ENCODE data around the gene DAB2IP. TPM values are rescaled to one million over a fixed set of nuclear protein-coding genes. Genes with fewer than 3 reads are reported as not detected.

The DAB2IP gene
- total RNA-seq, 4 donors from 2014 or later: 42.0 to 93.4 (median 47.9) TPM

GRCh38 chr9:121725008-121725775, 73.8 kb downstream of the DAB2IP start:
- no peaks in the 10 kb centered on the region for H3K36me3 ChIP-seq
- peaks cover 2 to 91% (median 59%) of the 10 kb centered on the region in 3 donors for H3K4me1 ChIP-seq
- H3K9me3 ChIP-seq: no peaks in the 10 kb centered on the region
- WGBS, 2 donors (ENCODE audit: low coverage in 1 of 2): 16 to 28% methylated on average over 9 of the region's 21 CpGs
- H3K27me3 ChIP-seq: no peaks in the 10 kb centered on the region
- H3K4me3 ChIP-seq: no peak overlapping the region
- peak overlapping the region; percentile 4 to 87 (median 84) for H3K27ac ChIP-seq
- peak; percentile 96 for ATAC-seq
- no peak for TF ChIP-seq POLR2A (IDR thresholded peaks at IDR 0.05)
- peak; percentile 97 for TF ChIP-seq POLR2AphosphoS5 (IDR thresholded peaks at IDR 0.05)

- TF ChIP-seq POLR2AphosphoS5 (IDR thresholded peaks at IDR 0.05): no peak
- no peak for TF ChIP-seq POLR2A (IDR thresholded peaks at IDR 0.05)
- no peak for TF ChIP-seq CTCF (IDR thresholded peaks at IDR 0.05)
- TF ChIP-seq EP300 (IDR thresholded peaks at IDR 0.05): no peak
- Histone ChIP-seq H3K27me3 (no peaks in the 10 kb centered on the region), H3K4me1 (peaks cover 2 to 91% (median 52%) of the 10 kb centered on the region in 3 donors), H3K36me3 (no peaks in the 10 kb centered on the region), H3K9me3 (no peaks in the 10 kb centered on the region), H3K27ac (peak overlapping the region in 3 of 4 donors; percentile 20 to 85 (median 41)), H3K4me3 (no peak overlapping the region)
- ATAC-seq: no peak
- 55 to 70% methylated on average over 2 to 4 of the region's 4 CpGs for WGBS, 2 donors (ENCODE audit: low coverage in 1 of 2)
These were observed 76.0 kb downstream of the DAB2IP start for GRCh38 chr9:121727295-121728020.

GRCh38 chr9:121728916-121729315, 77.5 kb downstream of the DAB2IP start:
- no peak for ATAC-seq
- no peak overlapping the region for H3K27ac ChIP-seq
- no peaks in the 10 kb centered on the region for H3K36me3 ChIP-seq
- H3K4me3 ChIP-seq: no peak overlapping the region
- 65% methylated on average over 1 of the region's 1 CpG; no CpG with 5 or more reads in 1 of the 2 donors for WGBS, 2 donors (ENCODE audit: low coverage in 1 of 2)
- no peaks in the 10 kb centered on the region for H3K9me3 ChIP-seq
- TF ChIP-seq EP300 (IDR thresholded peaks at IDR 0.05) (no peak), CTCF (IDR thresholded peaks at IDR 0.05) (no peak), POLR2AphosphoS5 (IDR thresholded peaks at IDR 0.05) (no peak), POLR2A (IDR thresholded peaks at IDR 0.05) (no peak)
- H3K4me1 ChIP-seq: peaks cover 2 to 89% (median 49%) of the 10 kb centered on the region in 3 donors
- no peaks in the 10 kb centered on the region for H3K27me3 ChIP-seq

GRCh38 chr9:121729769-121730562, 78.5 kb downstream of the DAB2IP start:
- Histone ChIP-seq H3K27me3 (no peaks in the 10 kb centered on the region), H3K4me3 (no peak overlapping the region), H3K4me1 (peaks cover 0 to 89% (median 47%) of the 10 kb centered on the region in 3 donors), H3K36me3 (no peaks in the 10 kb centered on the region), H3K9me3 (no peaks in the 10 kb centered on the region), H3K27ac (no peak overlapping the region)
- WGBS, 2 donors (ENCODE audit: low coverage in 1 of 2): 67 to 76% methylated on average over 5 to 9 of the region's 10 CpGs
- TF ChIP-seq POLR2A (IDR thresholded peaks at IDR 0.05): no peak
- TF ChIP-seq POLR2AphosphoS5 (IDR thresholded peaks at IDR 0.05): no peak
- no peak for TF ChIP-seq CTCF (IDR thresholded peaks at IDR 0.05)
- no peak for TF ChIP-seq EP300 (IDR thresholded peaks at IDR 0.05)
- no peak for ATAC-seq

GRCh38 chr9:121731090-121731489, 79.7 kb downstream of the DAB2IP start:
- TF ChIP-seq POLR2A (IDR thresholded peaks at IDR 0.05): no peak
- no peak for TF ChIP-seq EP300 (IDR thresholded peaks at IDR 0.05)
- TF ChIP-seq POLR2AphosphoS5 (IDR thresholded peaks at IDR 0.05): no peak
- TF ChIP-seq CTCF (IDR thresholded peaks at IDR 0.05): no peak
- WGBS, 2 donors (ENCODE audit: low coverage in 1 of 2): 85 to 93% methylated on average over 2 to 4 of the region's 5 CpGs
- no peaks in the 10 kb centered on the region for H3K36me3 ChIP-seq
- peak overlapping the region in 2 of 4 donors; percentile 31 to 37 for H3K27ac ChIP-seq
- no peak overlapping the region for H3K4me3 ChIP-seq
- H3K9me3 ChIP-seq: no peaks in the 10 kb centered on the region
- no peaks in the 10 kb centered on the region for H3K27me3 ChIP-seq
- ATAC-seq: no peak
- peaks cover 0 to 89% (median 48%) of the 10 kb centered on the region in 3 donors for H3K4me1 ChIP-seq
